ENCODE data around the gene WNT3A.

The WNT3A gene

GRCh38 chr1:228045871-228046270, 39.1 kb downstream of the WNT3A start (continued):
- TF ChIP-seq ZNF341 (tag by site-specific recombination; IDR thresholded peaks at IDR 0.05; ENCODE audit: low read depth) = no peak

- TF ChIP-seq OSR2 (tag by site-specific recombination; IDR thresholded peaks at IDR 0.05) (no peak), ZBTB26 (tag by site-specific recombination; optimal IDR thresholded peaks at IDR 0.05) (peak; percentile 20), ZNF18 (tag by site-specific recombination; IDR thresholded peaks at IDR 0.05) (peak; percentile 87), SCRT1 (tag by site-specific recombination; IDR thresholded peaks at IDR 0.05; ENCODE audit: borderline replicate concordance) (peak; percentile 63; the same call in 1 of the 2 replicates), ZNF140 (tag by site-specific recombination; IDR thresholded peaks at IDR 0.05) (peak; percentile 16; the same call in 1 of the 2 replicates), ZNF521 (tag by site-specific recombination; IDR thresholded peaks at IDR 0.05) (0 out of 2 replicates have a peak, but pooled peaks have one; percentile 52), SCRT2 (tag by site-specific recombination; IDR thresholded peaks at IDR 0.05) (peak; percentile 77; the same call in 1 of the 2 replicates), ZNF473 (tag by site-specific recombination; IDR thresholded peaks at IDR 0.05) (no peak), ZNF169 (tag by site-specific recombination; IDR thresholded peaks at IDR 0.05) (no peak), ZNF148 (tag by site-specific recombination; IDR thresholded peaks at IDR 0.05; ENCODE audit: borderline replicate concordance) (no peak), ZSCAN4 (tag by site-specific recombination; IDR thresholded peaks at IDR 0.05) (peak; percentile 91), ZNF292 (tag by site-specific recombination; IDR thresholded peaks at IDR 0.05; ENCODE audit: borderline replicate concordance, low read depth) (no peak)
- no peaks in the 10 kb centered on the region for H3K9me3 ChIP-seq (ENCODE audit: control insufficient read depth, insufficient read depth, low read depth, low read length)
- no peaks in the 10 kb centered on the region for H3K4me1 ChIP-seq (ENCODE audit: control insufficient read depth, insufficient read depth, low read length)
- ChIA-PET CTCF (no interaction called here), POLR2A (no interaction called here)
- no peak overlapping the region for H3K27ac ChIP-seq (ENCODE audit: extremely low read depth, low read depth, low read length)
- no peaks in the 10 kb centered on the region for H3K36me3 ChIP-seq (ENCODE audit: control insufficient read depth in 2 of 2, insufficient read depth in 1 of 2, low read length in 2 of 2)
- H3K4me3 ChIP-seq (ENCODE audit: low read depth, low read length) = no peak overlapping the region
Observed at GRCh38 chr1:228046421-228047182, 39.8 kb downstream of the WNT3A start.

GRCh38 chr1:228047183-228047466, 40.3 kb downstream of the WNT3A start:
- Histone ChIP-seq H3K36me3 (ENCODE audit: control insufficient read depth in 2 of 2, insufficient read depth in 1 of 2, low read length in 2 of 2) (no peaks in the 10 kb centered on the region), H3K4me1 (ENCODE audit: control insufficient read depth, insufficient read depth, low read length) (no peaks in the 10 kb centered on the region), H3K4me3 (ENCODE audit: low read depth, low read length) (no peak overlapping the region), H3K27ac (ENCODE audit: extremely low read depth, low read depth, low read length) (no peak overlapping the region), H3K9me3 (ENCODE audit: control insufficient read depth, insufficient read depth, low read depth, low read length) (no peaks in the 10 kb centered on the region)
- ChIA-PET CTCF (no interaction called here), POLR2A (no interaction called here)
- TF ChIP-seq SP3 (tag by site-specific recombination; IDR thresholded peaks at IDR 0.05) = no peak
- TF ChIP-seq HOXC10 (CRISPR knock-in tag; IDR thresholded peaks at IDR 0.05) = no peak
- no peak for TF ChIP-seq KLF8 (tag by site-specific recombination; IDR thresholded peaks at IDR 0.05)
- TF ChIP-seq ZNF157 (tag by site-specific recombination; IDR thresholded peaks at IDR 0.05) = no peak
- TF ChIP-seq FEZF1 (tag by site-specific recombination; IDR thresholded peaks at IDR 0.05) = no peak
- no peak for TF ChIP-seq KLF16 (tag by site-specific recombination; IDR thresholded peaks at IDR 0.05)
- no peak for TF ChIP-seq ZBTB8A (tag by site-specific recombination; IDR thresholded peaks at IDR 0.05)
- no peak for TF ChIP-seq ZNF664 (tag by site-specific recombination; IDR thresholded peaks at IDR 0.05)
- no peak for TF ChIP-seq ZNF266 (tag by site-specific recombination; IDR thresholded peaks at IDR 0.05; ENCODE audit: low read depth)
- TF ChIP-seq ZNF623 (tag by site-specific recombination; IDR thresholded peaks at IDR 0.05) = no peak
- no peak for TF ChIP-seq ZFP41 (tag by site-specific recombination; IDR thresholded peaks at IDR 0.05; ENCODE audit: borderline replicate concordance)
- no peak for TF ChIP-seq ZNF76 (tag by site-specific recombination; IDR thresholded peaks at IDR 0.05; ENCODE audit: borderline replicate concordance, low read depth)
- no peak for TF ChIP-seq ZNF426 (tag by site-specific recombination; IDR thresholded peaks at IDR 0.05)
- TF ChIP-seq ZNF274 (IDR thresholded peaks at IDR 0.05; ENCODE audit: low read length) = no peak
- TF ChIP-seq ZNF274 (tag by site-specific recombination; IDR thresholded peaks at IDR 0.05; ENCODE audit: borderline replicate concordance) = no peak
